Sciatic nerve (tissue), 2 donors: ENCODE measurements around the gene SELE. TPM values are rescaled to one million over a fixed set of nuclear protein-coding genes. Genes with fewer than 3 reads are reported as not detected.
A peak's percentile ranks its signal among the peaks of the same experiment; 100 is the strongest.
"Not testable (repeated sequence)": the region's sequence is repeated elsewhere in the genome, so short reads cannot be mapped to it uniquely, and the experiment has no call there.

Source experiments
- ATAC-seq: fragments of 200-7000 bp; cut with Tn5 transposase; one replicate; pipeline ENCODE4 v1.9.1; 2020; ENCODE audit warnings: mild to moderate bottlenecking, moderate library complexity
- DNase-seq: peaks from one replicate; pipeline ENCODE4 v3.0.0-alpha.2; 2020; ENCODE audit warnings: low spot score
- intact Hi-C: fragments of 100-400 bp; cut with DNase I; formaldehyde crosslinking; loops from one replicate; pipeline ENCODE4 v1.14.2; 2022
- total RNA-seq: library from RNA; stranded (reverse); fragmentation: NEBNext Ultra II Directional; extraction: Animal tissue kit (Norgen Biotek cat#: 25700); gene quantifications from one replicate; pipeline ENCODE4 v1.2.1, GENCODE V29; 2021
- donor health status: DM: no; HTN: no; CAD: no.
- donor health status: DM: no; HTN: no; CAD: no.

SELE gene
- total RNA-seq, 1 donor from 2014 or later, result 20.1 TPM

- no peak for DNase-seq
- ATAC-seq, result peak; percentile 22
- intact Hi-C loops, result no loop called here
Measured at GRCh38 chr1:169692756-169693460, 41.0 kb downstream of the SELE start.

- DNase-seq (no peak), ATAC-seq (no peak)
- intact Hi-C loops, result no loop called here
Measured at GRCh38 chr1:169690489-169690888, 43.4 kb downstream of the SELE start.

GRCh38 chr1:169689395-169689794, 44.5 kb downstream of the SELE start:
- no peak for ATAC-seq
- DNase-seq, result no peak
- intact Hi-C loops, result no loop called here

GRCh38 chr1:169688377-169688776, 45.5 kb downstream of the SELE start:
- intact Hi-C loops, ATAC-seq, DNase-seq: not testable (repeated sequence)

- DNase-seq (no peak), ATAC-seq (no peak)
- intact Hi-C loops, result no loop called here
Measured at GRCh38 chr1:169683661-169684060, 50.2 kb downstream of the SELE start.

GRCh38 chr1:169683168-169683567, 50.7 kb downstream of the SELE start:
- intact Hi-C loops, DNase-seq, ATAC-seq: not testable (repeated sequence)

GRCh38 chr1:169682071-169682470, 51.8 kb downstream of the SELE start:
- intact Hi-C loops, result no loop called here
- ATAC-seq, result no peak
- no peak for DNase-seq

- no peak for ATAC-seq
- no peak for DNase-seq
- intact Hi-C loops, result no loop called here
Measured at GRCh38 chr1:169681140-169681539, 52.7 kb downstream of the SELE start.

GRCh38 chr1:169680377-169681019, 53.4 kb downstream of the SELE start:
- intact Hi-C loops, result no loop called here
- no peak for DNase-seq

GRCh38 chr1:169679692-169680091, 54.2 kb downstream of the SELE start:
- ATAC-seq (no peak), DNase-seq (no peak)

More at GRCh38 chr1:169680377-169681019, 53.4 kb downstream of the SELE start:
- no peak for ATAC-seq

GRCh38 chr1:169676001-169676400, 57.9 kb downstream of the SELE start:
- intact Hi-C loops, result no loop called here
- ATAC-seq (no peak), DNase-seq (no peak)

More at GRCh38 chr1:169679692-169680091, 54.2 kb downstream of the SELE start:
- intact Hi-C loops, result no loop called here

Other genes with a start within 250 kb of the SELE start
- 7.0 TPM for gene SLC19A2, start 248.1 kb downstream of the SELE start, total RNA-seq
- 1.8 TPM for gene F5, start 147.6 kb downstream of the SELE start, total RNA-seq
- gene SELP, start 104.0 kb downstream of the SELE start, total RNA-seq, result 21.0 TPM
- 13.5 TPM for gene SELL, start 22.5 kb downstream of the SELE start, total RNA-seq
- 9.5 TPM for gene METTL18, start 60.8 kb upstream of the SELE start, total RNA-seq
- 12.1 TPM for gene SCYL3, start 159.8 kb upstream of the SELE start, total RNA-seq